ENCODE results near the gene THSD1.

GRCh38 chr13:52385870-52386269, 20.1 kb downstream of the THSD1 start:
- TF ChIP-seq CTCF (IDR thresholded peaks at IDR 0.05): no peak
- TF ChIP-seq POLR2A (IDR thresholded peaks at IDR 0.05): no peak

Data from esophagus squamous epithelium (tissue), 4 donors.